ENCODE measurements around the gene SRCAP.

- TF ChIP-seq MYBL2 (CRISPR knock-in tag; IDR thresholded peaks at IDR 0.05): no peak
- no peak for TF ChIP-seq CTCF (IDR thresholded peaks at IDR 0.05)
- TF ChIP-seq STAT6 (CRISPR knock-in tag; conservative IDR thresholded peaks at IDR 0.05; ENCODE audit: low read depth): no peak
These were observed 35.9 kb upstream of the SRCAP start for GRCh38 chr16:30663038-30663437.

Data from WTC11 (cell line).